ENCODE data around the gene URAD. TPM values are rescaled to one million over a fixed set of nuclear protein-coding genes. Genes with fewer than 3 reads are reported as not detected.
"Not testable (repeated sequence)": the region's sequence is repeated elsewhere in the genome, so short reads cannot be mapped to it uniquely, and the experiment has no call there.

The URAD gene
- total RNA-seq = not detected

DNA sequence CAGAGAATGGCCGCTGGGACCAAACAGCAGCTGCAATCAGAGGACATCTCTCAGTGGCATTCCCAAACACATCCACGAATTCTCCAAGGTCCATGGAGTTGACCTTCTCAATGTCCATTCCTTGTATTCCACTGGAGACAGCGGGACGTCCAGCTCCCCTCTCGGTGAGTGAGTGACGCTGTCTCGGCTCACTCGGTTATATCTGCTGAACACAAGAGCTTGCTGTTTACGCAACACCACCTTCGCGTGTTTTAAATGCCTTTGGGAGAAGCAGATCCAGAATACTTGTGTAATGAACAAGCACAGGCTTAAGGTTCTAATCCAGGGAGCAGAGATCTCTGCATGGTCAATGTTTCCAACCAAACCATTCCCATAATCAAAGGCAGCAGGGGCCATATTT lies at the start of gene URAD:
URAD (minus strand) TSS at position 174 of the 400 bp plus-strand sequence; CDS start at position 118, 56 bp downstream.
- Histone ChIP-seq H3K36me3 (no peaks in the 10 kb centered on the region), H3K9me3 (no peaks in the 10 kb centered on the region), H3K4me3 (no peak within 1 kb of the TSS), H3K4me1 (no peaks in the 10 kb centered on the region), H3K27ac (no peak within 1 kb of the TSS), H3K27me3 (peaks cover 81% of the 10 kb centered on the region)
- 71 to 72% methylated on average over 8 to 11 of the region's 11 CpGs for WGBS, 2 donors (ENCODE audit: low coverage in 1 of 2)
- ATAC-seq = no peak
- TF ChIP-seq EP300 (IDR thresholded peaks at IDR 0.05) (no peak), POLR2AphosphoS5 (IDR thresholded peaks at IDR 0.05) (no peak), POLR2A (IDR thresholded peaks at IDR 0.05) (no peak)
- TF ChIP-seq, protein P1, sequence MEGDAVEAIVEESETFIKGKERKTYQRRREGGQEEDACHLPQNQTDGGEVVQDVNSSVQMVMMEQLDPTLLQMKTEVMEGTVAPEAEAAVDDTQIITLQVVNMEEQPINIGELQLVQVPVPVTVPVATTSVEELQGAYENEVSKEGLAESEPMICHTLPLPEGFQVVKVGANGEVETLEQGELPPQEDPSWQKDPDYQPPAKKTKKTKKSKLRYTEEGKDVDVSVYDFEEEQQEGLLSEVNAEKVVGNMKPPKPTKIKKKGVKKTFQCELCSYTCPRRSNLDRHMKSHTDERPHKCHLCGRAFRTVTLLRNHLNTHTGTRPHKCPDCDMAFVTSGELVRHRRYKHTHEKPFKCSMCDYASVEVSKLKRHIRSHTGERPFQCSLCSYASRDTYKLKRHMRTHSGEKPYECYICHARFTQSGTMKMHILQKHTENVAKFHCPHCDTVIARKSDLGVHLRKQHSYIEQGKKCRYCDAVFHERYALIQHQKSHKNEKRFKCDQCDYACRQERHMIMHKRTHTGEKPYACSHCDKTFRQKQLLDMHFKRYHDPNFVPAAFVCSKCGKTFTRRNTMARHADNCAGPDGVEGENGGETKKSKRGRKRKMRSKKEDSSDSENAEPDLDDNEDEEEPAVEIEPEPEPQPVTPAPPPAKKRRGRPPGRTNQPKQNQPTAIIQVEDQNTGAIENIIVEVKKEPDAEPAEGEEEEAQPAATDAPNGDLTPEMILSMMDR (IDR thresholded peaks at IDR 0.05) = no peak

DNA sequence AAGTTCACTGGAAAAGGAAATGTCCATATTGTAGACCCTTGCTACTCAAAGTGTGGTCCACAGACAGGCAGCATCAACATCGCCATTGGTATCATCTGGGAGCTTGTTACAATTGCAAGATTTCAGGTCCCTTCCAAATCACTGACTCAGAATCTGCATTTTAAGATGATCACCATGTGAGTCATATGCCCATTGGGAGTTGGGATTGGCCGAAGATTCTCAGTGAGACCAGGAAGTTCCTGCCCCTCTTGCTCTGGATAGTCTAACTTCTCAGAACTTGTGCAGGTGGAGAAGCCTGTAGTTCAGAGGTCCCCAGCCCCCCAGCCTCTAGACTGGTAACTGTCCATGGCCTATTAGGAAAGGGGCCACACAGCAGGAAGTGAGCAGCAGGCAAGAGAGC lies 48.9 kb upstream of the URAD start:
- Histone ChIP-seq H3K4me3 (no peak overlapping the region), H3K9me3 (no peaks in the 10 kb centered on the region), H3K36me3 (no peaks in the 10 kb centered on the region), H3K4me1 (no peaks in the 10 kb centered on the region), H3K27me3 (peaks cover 4% of the 10 kb centered on the region), H3K27ac (no peak overlapping the region)
- ATAC-seq = no peak
- TF ChIP-seq, protein P1 (IDR thresholded peaks at IDR 0.05) = no peak
- TF ChIP-seq POLR2A (IDR thresholded peaks at IDR 0.05) = no peak
- WGBS, 2 donors (ENCODE audit: low coverage in 1 of 2) = 83 to 100% methylated on average over 1 of the region's 2 CpGs

GRCh38 chr13:28035146-28035782 lies 46.8 kb upstream of the URAD start:
- H3K9me3 ChIP-seq = no peaks in the 10 kb centered on the region
- H3K27me3 ChIP-seq = peaks cover 16% of the 10 kb centered on the region
- no peaks in the 10 kb centered on the region for H3K36me3 ChIP-seq
- 50 to 63% methylated on average over 5 of the region's 6 CpGs for WGBS, 2 donors (ENCODE audit: low coverage in 1 of 2)
- H3K4me1 ChIP-seq = no peaks in the 10 kb centered on the region
- no peak overlapping the region for H3K4me3 ChIP-seq
- no peak for ATAC-seq
- no peak overlapping the region for H3K27ac ChIP-seq
- TF ChIP-seq POLR2A (IDR thresholded peaks at IDR 0.05) (no peak), POLR2AphosphoS5 (IDR thresholded peaks at IDR 0.05) (no peak), EP300 (IDR thresholded peaks at IDR 0.05) (no peak)
- TF ChIP-seq, protein P1 (IDR thresholded peaks at IDR 0.05) = no peak

GRCh38 chr13:28033894-28034655 lies 45.6 kb upstream of the URAD start:
- H3K27me3 ChIP-seq = peaks cover 23% of the 10 kb centered on the region
- TF ChIP-seq EP300 (IDR thresholded peaks at IDR 0.05) (no peak), POLR2A (IDR thresholded peaks at IDR 0.05) (no peak), POLR2AphosphoS5 (IDR thresholded peaks at IDR 0.05) (no peak)
- TF ChIP-seq, protein P1 (IDR thresholded peaks at IDR 0.05) = no peak
- no peak for ATAC-seq
- WGBS, 2 donors (ENCODE audit: low coverage in 1 of 2) = 77 to 85% methylated on average over 8 of the region's 8 CpGs
- no peaks in the 10 kb centered on the region for H3K4me1 ChIP-seq
- no peaks in the 10 kb centered on the region for H3K36me3 ChIP-seq
- no peaks in the 10 kb centered on the region for H3K9me3 ChIP-seq
- no peak overlapping the region for H3K4me3 ChIP-seq
- no peak overlapping the region for H3K27ac ChIP-seq

- not testable (repeated sequence) for H3K9me3 ChIP-seq, H3K36me3 ChIP-seq, H3K27ac ChIP-seq, ATAC-seq, H3K4me3 ChIP-seq, H3K4me1 ChIP-seq
- H3K27me3 ChIP-seq = peaks cover 23% of the 10 kb centered on the region
- WGBS, 2 donors (ENCODE audit: low coverage in 1 of 2) = 80 to 100% methylated on average over 1 of the region's 1 CpG
Observed at GRCh38 chr13:28032438-28032837, 43.9 kb upstream of the URAD start.
